ENCODE data around the gene TUBA4A. TPM values are rescaled to one million over a fixed set of nuclear protein-coding genes. Genes with fewer than 3 reads are reported as not detected.
A peak's percentile ranks its signal among the peaks of the same experiment; 100 is the strongest.

TUBA4A gene
- total and polyA plus RNA-seq, 7 donors = 291 to 707 (median 556) TPM

DNA sequence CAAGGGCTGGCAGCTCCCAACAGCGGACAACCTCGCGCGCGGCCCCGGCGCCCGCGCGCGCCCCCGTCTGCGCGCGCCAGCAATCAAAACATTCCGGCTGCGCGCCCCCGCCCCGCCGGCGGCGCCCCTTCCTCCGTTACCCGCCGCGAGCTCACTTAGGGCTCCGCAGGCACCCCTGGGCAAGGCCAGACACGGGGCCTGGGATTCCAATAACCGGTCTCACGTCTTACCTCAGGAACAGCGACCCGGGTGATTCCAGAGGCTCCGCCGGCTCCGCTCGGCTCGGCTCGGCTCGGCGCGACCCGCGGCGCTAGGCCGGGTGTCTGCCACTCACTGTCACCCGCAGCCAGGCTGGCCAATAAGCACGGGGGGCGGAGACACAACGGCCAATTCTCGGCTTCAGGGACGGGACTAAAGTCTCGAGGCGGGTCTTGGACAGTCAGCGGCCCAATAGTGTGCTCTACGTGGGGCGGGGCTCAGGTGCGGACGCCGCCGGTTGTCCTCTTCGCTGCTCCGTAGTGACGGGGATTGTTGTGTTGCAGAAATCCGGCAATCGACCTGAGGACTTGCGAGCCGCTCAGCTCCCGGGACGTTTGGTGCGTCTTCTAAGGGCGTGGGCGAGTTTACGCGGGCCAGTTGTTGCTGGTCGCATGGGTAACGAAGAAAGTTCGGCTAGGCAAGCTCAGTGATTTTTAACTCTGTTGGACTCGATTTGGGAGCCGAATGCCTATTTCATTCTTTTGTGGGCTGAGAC is 24.2 kb downstream of the TUBA4A start, which contains the start of the genes ANKZF1 and ATG9A:
Gene ANKZF1 (plus strand): TSS at position 502 of the 754 bp plus-strand sequence. CDS start 452 bp downstream, outside the sequence.
Gene ATG9A (minus strand): TSS at position 332 of the 754 bp plus-strand sequence. CDS start 1,612 bp downstream, outside the sequence.
- peaks cover 8 to 71% of the 10 kb centered on the region in 2 donors for H3K36me3 ChIP-seq (ENCODE audit: insufficient read depth in 1 of 2, low read depth in 1 of 2)
- peaks cover 19% of the 10 kb centered on the region for H3K4me1 ChIP-seq
- H3K4me3 ChIP-seq = peak within 1 kb of the TSS; percentile 87
- DNase-seq = peak; percentile 99
- TF ChIP-seq, protein P1, sequence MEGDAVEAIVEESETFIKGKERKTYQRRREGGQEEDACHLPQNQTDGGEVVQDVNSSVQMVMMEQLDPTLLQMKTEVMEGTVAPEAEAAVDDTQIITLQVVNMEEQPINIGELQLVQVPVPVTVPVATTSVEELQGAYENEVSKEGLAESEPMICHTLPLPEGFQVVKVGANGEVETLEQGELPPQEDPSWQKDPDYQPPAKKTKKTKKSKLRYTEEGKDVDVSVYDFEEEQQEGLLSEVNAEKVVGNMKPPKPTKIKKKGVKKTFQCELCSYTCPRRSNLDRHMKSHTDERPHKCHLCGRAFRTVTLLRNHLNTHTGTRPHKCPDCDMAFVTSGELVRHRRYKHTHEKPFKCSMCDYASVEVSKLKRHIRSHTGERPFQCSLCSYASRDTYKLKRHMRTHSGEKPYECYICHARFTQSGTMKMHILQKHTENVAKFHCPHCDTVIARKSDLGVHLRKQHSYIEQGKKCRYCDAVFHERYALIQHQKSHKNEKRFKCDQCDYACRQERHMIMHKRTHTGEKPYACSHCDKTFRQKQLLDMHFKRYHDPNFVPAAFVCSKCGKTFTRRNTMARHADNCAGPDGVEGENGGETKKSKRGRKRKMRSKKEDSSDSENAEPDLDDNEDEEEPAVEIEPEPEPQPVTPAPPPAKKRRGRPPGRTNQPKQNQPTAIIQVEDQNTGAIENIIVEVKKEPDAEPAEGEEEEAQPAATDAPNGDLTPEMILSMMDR (IDR thresholded peaks at IDR 0.05) = no peak
- WGBS, 3 donors = 0 to 1% (median 0%) methylated on average over 70 to 80 of the region's 80 CpGs
- peak within 1 kb of the TSS; percentile 98 for H3K27ac ChIP-seq
- ATAC-seq = peak; percentile 97 to 99 (median 98)
- no peaks in the 10 kb centered on the region for H3K27me3 ChIP-seq (ENCODE audit: insufficient read depth in 3 of 3, low read length in 2 of 3)
- intact Hi-C loops (cut with DNase I) = no loop called here
- H3K9me3 ChIP-seq = no peaks in the 10 kb centered on the region

DNA sequence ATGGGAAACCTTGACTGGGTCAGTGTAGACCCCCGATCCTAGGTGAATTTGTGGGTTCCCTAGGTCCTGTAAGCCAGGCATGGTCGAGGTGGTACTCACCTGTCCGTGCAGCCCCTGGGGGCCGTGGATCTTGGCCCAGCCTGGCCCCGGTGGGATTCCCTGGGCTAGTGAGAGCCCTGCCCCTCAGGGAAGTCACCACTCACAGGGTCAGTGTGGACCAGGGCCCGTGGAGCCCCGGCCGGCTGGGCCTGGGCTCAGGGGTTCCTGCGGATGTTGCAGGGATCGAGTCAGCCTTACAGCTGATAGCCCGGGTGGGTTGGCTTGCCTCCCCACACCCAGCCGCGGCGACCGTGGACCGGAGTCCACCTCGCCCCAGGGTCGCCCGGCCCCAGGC is 24.8 kb downstream of the TUBA4A start:
- peaks cover 3 to 71% of the 10 kb centered on the region in 2 donors for H3K36me3 ChIP-seq (ENCODE audit: insufficient read depth in 1 of 2, low read depth in 1 of 2)
- peak overlapping the region; percentile 87 for H3K4me3 ChIP-seq
- 0 to 3% (median 1%) methylated on average over 11 to 19 of the region's 19 CpGs for WGBS, 3 donors
- TF ChIP-seq, protein P1 (IDR thresholded peaks at IDR 0.05) = no peak
- H3K27ac ChIP-seq = peak overlapping the region; percentile 98
- H3K27me3 ChIP-seq (ENCODE audit: insufficient read depth in 3 of 3, low read length in 2 of 3) = no peaks in the 10 kb centered on the region
- DNase-seq (no peak), ATAC-seq (peak in 1 of 4 donors; percentile 5)
- intact Hi-C loops (cut with DNase I) = no loop called here
- peaks cover 19% of the 10 kb centered on the region for H3K4me1 ChIP-seq
- H3K9me3 ChIP-seq = no peaks in the 10 kb centered on the region

DNA sequence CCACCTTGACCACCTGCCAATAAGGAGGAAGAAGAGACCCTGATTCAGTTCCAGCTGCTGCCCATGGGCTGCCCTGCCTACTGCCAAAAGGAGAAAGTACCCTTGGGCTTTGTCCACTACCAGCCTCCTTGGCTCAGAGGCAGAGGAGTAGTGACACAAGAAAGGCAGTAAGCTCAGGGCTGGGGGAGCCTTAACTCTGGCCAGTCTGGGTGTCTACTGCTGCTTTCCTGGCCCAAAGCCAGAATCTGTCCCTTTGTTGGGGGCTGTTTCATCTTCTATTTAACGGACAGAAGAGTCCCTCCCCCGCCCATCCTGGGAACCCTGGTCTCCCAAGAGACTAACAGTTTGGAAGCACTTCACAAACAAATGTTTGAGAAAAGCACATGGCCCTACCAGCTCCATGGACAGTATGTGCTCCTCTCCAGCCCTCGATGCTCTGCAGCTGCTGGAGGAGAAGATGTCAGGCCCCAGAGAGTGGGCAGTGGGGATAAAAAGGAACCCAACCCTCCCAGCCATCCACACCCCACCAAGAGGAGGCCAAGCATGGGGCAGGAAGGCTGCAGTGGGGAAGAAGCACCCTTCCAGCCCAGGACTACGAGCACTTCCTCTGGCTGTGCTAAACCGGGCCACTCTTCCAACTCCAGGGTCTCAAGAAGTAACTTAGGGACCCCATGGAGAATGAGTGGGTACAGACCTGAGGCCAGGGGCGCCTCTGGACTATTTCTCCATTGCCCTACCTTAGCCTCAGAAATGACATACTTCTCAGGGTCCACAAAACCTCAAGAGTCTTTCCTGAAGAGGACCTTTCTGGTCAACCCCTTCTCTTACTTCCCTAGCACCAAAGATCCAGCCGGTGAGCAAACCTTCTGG is 25.4 kb downstream of the TUBA4A start:
- intact Hi-C loops (cut with DNase I) = no loop called here
- peaks cover 2 to 71% of the 10 kb centered on the region in 2 donors for H3K36me3 ChIP-seq (ENCODE audit: insufficient read depth in 1 of 2, low read depth in 1 of 2)
- peaks cover 19% of the 10 kb centered on the region for H3K4me1 ChIP-seq

DNA sequence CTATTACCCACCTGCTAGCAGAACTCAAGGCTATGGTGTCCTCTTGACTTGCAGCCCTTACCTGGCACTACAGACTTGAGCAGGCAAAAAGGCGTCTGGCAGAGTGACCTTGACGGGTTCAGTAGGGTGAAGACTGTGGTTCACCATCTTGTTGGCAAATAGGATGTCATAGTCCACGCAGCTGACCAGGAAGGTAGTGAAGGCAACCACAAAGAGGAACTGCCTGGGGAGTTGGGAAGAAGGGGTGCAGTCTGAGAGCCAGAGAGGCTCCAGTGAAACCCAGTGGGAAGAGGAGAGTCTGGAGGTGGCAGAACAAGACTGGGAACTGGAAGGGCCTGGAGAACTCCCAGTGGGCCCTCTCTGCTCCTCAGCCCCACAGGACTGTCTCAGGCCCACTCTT is 28.4 kb downstream of the TUBA4A start:
- DNase-seq (no peak), ATAC-seq (no peak)
- TF ChIP-seq, protein P1 (IDR thresholded peaks at IDR 0.05) = no peak
- H3K4me1 ChIP-seq = peaks cover 13% of the 10 kb centered on the region
- no peaks in the 10 kb centered on the region for H3K27me3 ChIP-seq (ENCODE audit: insufficient read depth in 3 of 3, low read length in 2 of 3)
- H3K27ac ChIP-seq = no peak overlapping the region
- 85 to 90% (median 87%) methylated on average over 3 of the region's 3 CpGs for WGBS, 3 donors
- peaks cover 8 to 78% of the 10 kb centered on the region in 2 donors for H3K36me3 ChIP-seq (ENCODE audit: insufficient read depth in 1 of 2, low read depth in 1 of 2)
- H3K4me3 ChIP-seq = no peak overlapping the region
- intact Hi-C loops (cut with DNase I) = no loop called here
- no peaks in the 10 kb centered on the region for H3K9me3 ChIP-seq

More for the DNA sequence above, 25.4 kb downstream of the TUBA4A start:
- H3K4me3 ChIP-seq = peak overlapping the region; percentile 87
- no peaks in the 10 kb centered on the region for H3K9me3 ChIP-seq
- ATAC-seq (no peak), DNase-seq (peak in 1 of 2 donors; percentile 32)
- WGBS, 3 donors = 32 to 42% (median 37%) methylated on average over 6 to 7 of the region's 7 CpGs
- H3K27me3 ChIP-seq (ENCODE audit: insufficient read depth in 3 of 3, low read length in 2 of 3) = no peaks in the 10 kb centered on the region
- TF ChIP-seq, protein P1 (IDR thresholded peaks at IDR 0.05) = no peak
- peak overlapping the region; percentile 98 for H3K27ac ChIP-seq
